Measurements from ENCODE around the gene SOX13.

Gene SOX13

DNA sequence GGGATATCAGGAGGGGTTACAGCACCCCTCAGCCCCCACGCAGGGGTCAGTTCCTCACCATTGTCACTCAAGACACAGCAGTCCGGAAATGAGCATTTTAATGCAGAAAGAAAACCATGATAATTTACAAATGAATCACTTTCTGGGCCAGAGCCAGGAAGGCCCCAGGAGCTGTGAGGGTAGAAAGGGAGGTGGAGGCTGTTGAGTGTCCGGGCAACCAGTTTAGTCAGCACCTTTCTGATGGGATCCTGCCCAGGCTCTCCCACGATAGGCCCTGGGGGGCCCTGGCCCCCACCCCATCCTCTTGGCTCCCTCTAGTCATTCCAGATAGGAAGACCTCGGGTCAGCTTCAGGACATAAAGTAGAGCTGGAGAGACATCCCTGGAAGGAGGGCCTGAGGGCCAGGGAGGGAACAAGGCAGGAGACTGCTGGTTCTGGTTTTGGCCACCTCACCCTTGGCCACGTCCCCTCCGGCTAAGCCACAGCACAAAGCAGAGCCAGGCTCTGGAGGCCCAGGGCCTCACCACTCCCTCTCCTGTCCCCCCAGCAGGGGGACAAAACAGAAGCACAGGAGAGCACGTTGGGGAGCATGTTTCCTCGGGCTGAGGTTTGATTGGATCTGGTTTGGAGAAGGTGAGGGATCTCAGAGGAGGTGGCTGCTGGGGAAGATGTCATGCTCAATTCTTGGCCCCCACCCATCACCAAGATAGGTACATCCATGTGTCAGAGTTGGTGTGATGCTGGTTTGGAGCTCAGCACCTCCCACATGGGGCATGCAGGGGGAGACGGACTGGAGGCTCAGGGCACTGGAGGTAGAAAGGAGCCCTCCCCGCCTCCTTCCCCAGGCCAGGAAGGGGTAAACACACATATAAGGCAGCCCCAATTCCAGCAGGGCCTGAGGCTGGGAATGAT, 58.3 kb downstream of the SOX13 start:
- DNase-seq (ENCODE audit: low read depth in 3 of 3): no peak

DNA sequence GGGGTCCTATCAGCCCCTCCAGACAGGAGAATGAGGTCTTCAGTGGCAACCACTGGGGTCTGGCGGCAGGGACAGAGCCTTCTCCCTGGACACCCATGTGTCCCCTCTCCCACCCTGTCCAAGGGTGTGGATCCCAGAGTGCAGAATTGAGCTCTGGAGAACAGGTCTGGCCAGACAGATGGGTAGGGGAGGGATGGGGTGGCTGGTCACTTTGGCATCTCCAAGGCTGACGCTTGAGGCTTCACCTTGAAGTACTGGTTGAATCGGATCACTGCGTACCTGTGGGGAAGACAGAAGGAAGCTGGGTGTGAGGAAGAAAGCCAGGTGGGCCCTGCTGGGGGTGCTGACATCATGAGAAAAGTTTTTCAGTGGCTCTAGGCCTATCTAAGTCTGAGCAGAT, 59.1 kb downstream of the SOX13 start:
- no peak for DNase-seq (ENCODE audit: low read depth in 3 of 3)

DNA sequence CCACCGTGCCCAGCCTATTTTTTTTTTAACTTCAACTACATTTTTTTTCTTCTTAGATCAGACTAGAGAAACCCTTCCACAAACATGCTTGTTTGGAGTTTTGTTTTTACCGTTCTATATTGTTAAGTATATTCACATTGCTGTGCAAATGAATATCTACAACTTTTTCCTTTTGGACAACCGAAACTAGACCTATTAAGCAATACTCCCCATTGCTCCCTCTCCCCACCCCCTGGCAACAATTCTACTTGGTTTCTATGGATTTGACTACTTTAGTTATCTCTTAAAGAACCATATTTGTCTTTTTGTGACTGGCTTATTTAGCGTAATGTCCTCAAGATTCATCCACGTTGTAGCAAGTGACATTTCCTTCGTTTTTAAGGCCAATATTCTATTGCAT, 59.8 kb downstream of the SOX13 start:
- DNase-seq (ENCODE audit: low read depth in 3 of 3): no peak

DNA sequence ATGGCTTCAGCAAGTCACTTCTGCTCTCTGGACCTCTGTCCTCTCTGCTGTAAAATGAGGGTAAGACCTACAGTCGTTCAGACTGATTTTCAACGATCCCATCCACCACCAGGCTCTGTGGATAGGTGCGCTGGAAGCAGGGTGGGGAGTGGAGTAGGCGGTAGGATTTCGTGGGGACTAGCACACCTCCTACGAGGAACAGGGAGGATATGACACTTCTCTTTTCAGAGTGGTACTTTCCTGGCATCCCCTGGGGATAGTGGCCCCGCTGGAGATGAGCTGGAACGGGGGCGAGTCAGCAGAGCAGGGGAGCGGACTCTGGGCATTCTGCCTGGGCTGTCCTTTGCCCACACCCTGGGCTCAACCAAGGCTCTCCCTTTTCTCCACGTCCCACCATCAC, 61.2 kb downstream of the SOX13 start:
- DNase-seq (ENCODE audit: low read depth in 3 of 3): no peak

DNA sequence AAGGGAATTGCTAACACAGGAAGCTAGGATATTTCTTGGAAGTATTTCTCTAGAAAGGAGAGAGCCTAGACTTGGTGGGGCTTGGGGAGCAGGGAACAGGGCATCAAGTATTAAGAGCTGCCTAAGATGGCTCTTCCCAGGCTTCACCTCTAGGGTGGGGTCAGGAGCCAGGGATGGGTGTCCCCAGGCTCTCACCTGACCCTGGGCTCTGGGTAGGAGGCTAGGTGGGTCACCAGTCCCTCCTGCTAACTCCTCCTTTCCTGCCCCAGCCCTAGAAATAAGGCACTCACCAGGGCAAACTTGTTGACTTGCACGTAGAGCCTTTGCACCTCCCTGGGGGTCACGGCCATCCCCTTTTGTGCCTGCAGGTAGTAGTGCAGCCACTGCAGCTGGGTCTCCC, 63.9 kb downstream of the SOX13 start:
- no peak for DNase-seq (ENCODE audit: low read depth in 3 of 3)

DNA sequence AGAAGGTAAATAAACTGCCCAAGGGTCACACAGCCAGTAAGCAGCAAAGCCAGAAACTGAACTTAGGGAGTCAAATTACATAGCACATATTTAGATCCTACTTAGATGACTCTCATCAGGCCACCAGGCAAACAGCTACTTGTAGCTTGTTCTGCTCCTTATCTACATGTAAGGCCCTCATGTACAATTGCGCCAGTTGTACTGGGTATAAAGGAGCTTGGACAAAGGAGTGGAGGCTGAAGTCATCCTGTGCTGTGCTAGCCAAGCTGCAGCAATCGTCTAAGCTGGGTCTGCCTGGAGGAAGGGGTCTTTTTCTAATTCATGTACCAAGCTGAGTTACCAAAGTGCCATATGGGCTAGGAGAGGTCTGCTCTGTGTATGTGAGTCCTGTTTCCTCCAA, 66.2 kb downstream of the SOX13 start:
- DNase-seq (ENCODE audit: low read depth in 3 of 3): no peak

DNA sequence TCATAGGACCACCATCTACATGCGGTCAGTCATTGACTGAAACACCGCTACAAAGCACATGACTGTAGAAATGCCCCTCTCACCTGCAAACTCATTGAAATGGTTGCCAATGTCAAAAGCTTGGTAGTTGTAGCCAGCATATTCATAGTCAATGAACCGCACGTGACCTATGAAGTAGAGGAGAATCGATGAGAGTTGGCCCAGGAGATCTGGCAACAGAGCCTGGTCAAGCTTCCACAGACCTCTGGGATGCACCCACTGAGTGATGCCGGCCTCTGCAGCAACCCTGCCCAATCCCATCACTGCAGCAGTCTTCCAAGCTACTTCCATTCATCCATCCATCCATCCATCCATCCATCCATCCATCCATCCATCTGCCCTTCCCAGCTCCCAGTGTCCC, 67.0 kb downstream of the SOX13 start:
- DNase-seq (ENCODE audit: low read depth in 3 of 3): no peak

DNA sequence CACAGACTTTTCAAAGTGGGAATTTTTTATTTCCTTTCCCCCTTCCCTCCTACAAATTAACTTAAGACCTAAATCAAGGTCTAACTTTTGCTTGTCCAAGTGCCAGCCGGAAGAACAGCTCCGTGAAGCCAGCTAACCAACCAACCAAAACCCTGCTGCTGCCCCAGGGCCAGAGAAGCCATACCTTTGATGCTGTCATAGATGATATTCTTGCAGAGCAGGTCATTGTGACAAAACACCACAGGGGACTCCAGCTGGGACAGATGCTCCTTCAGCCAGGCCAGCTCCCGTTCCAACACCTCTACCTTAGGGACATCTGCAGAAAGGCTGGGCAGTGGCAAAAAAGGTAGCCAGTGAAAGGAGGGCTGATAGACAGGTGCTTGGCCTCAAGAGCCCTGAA, 68.2 kb downstream of the SOX13 start:
- no peak for DNase-seq (ENCODE audit: low read depth in 3 of 3)

DNA sequence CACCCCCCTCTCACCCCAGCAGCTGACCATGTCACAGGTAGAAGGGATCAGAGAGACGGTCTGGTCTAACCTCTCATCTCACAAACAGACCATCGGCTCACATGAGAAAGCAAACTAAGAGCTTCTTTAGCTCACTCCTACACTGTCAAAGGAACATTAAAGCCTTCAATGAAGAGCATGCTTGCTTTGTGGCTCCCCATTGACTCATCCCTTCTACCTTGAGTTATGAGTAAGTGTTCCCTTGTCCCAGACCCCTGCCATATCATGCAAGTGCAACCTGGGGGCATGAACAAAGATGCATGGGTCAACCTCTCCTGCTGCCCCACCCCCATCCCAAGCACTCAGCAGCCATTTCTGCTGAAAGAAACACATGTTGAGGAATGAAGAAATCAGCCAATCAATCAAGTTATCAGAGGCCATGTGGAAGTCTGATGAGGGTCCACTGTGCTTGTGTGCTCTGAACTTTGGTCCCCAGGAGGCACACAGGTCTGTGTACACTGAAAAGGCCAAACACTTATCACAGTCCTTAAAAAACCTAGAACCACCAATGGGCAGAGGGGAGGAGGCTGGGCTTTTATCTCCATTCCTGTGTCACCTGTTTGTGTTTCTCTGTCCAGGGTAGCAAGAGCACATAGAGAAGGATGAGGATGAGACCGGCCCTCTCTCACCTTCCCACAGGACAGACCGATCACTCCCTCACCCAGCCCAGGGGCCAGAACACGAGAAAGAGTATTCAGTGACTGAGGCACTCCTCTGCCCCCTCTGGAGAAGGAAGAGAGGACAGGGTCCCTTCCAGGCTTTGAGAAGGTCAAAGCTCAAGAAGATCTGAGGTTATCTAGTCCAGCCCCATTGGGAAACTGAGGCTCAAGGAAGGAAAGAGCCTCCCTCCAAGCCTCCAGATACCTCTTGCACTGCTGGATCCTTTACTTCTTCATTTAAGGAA, 69.4 kb downstream of the SOX13 start:
- DNase-seq (ENCODE audit: low read depth in 3 of 3): no peak

DNA sequence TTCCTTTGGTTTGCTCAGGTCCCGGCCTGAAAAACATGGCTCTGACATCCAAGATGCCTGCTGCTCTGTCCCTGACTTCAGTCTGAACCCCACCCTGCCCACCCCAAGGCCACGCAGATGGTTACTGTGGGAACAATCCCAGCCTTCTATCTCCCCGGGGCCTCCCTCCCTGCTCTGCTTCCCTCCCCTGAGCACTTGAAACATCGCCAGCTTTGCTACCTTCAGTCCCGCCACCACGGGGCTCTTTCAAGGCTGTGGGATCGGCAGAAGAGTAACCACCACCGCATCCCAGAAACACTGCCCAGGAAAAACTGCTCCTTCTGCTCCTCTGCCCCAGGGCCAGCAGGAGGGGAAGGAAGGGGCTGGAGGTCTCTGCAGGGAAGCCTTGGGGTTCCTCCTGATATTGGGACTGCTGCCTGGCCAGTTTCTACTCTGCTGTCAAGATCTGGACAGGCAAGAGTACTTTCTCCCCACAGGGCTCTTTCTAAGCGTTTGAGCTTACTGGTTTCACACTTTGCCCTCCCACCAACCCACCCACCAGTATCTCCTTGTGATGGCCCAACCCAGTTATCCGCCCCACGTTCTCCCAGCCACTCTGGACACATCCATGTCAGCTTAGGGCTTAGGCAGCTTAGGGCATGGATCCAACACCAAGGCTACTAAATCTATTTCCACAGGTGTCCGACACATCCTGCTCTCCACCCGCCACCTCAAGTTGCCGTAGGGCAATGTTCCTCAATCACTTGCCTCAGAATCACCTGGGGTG, 70.5 kb downstream of the SOX13 start:
- no peak for DNase-seq (ENCODE audit: low read depth in 3 of 3)

DNA sequence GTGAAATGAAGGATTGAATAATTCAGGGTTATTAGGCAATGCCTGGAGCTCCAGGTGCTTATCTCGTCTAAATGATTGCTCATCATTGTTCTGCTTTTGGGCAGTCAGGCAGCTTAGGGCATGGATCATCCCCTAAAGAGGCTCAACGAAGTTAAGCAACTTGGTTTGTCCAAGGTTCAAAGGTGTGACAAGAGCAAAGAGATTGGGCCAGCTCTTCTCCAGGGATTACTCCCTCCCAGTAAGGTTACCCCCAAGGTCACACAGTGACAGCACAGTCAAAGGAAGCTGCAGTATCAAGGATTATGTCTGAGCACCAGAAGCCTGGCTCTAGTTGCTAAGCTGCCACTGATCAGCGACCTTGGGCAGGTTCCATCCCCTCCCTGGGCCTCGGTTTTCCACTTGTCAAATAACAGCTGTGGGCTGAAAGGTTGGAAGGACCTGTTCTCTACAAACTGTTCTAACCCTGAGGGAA, 72.2 kb downstream of the SOX13 start:
- no peak for DNase-seq (ENCODE audit: low read depth in 3 of 3)

DNA sequence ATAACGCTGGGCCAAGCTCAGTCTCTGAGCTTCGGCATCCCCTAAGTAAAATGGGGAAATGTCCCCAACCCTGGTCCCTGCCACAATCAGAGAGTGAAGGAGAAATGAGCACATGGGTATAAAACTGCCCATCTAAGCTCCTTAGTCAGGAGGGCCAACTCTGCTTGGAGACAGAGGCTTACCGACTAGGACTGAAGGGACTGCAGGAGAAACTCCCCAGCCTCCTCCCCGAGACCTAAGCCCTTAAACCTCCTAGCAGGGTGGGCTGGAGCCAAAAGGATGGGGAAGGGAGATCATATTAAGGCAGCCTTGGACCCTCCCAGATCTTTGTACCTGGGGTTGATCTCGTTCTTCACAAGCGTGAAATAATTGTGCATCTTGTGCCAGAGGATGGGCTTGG, 73.4 kb downstream of the SOX13 start:
- DNase-seq (ENCODE audit: low read depth in 3 of 3): no peak

DNA sequence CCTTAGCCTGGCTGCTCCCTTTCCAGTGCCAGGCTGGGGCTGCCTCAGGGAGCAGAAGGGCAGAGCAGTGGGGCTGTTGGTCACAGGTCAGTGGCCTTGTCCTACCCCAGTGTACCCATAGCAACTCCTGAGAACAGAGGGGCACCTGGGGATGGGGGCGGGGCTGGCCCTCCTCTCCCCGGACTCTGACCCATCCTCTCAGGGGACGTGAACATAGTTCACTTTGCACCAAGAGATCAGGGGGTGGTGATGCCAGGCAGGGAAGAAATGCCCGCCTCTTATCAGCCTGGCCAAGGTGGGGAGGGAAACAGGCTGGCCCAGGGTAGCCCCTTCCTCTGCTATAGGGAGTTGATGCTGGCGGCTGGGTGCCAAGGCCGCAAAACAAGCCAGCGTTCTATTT, 74.0 kb downstream of the SOX13 start:
- DNase-seq (ENCODE audit: low read depth in 3 of 3): no peak

DNA sequence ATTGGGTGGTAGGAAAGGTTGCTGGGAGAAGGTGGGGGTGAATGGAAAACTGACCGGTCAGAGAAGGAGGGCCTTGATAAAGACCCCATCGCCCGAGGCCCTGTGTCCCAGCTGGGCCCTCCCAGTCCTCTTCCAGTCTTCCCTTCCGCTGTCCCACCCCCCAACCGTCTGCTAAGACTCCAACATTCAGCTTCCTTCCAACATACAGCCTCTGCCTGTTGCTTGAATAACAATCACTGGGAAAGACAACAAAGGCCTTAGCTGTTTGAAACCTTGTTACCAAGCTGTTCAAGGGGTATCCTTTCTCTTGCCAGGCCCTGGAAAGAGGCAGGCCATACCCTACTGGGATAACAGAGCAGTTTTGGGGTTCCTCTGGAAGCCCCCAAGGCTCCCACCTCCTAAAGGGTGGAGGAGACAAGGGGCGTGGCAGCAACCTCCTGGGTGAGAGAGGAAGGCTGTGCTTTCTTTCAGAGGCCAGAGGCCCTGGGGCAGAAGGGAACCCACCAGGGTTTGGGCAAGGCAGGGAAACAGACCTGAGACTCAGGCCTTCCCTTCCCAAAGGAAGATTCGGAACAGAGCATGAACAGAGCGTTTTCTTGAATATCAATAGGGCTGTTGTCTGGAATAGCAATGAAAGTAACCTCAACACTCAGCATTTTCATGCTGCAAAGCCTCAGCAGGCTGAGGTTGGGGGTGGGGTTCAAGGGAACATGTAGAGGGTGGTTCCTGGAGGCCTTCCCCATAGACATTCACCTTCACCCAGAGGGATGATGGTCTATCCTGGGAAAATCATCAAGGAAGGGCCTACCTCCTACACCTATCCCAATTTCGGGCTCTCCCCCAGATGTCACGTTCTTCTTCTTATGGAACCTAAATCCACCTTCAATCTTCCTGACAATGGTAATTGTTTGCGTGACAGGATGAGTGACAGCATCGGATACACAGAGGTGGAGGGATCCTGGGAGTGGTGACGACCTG, 74.8 kb downstream of the SOX13 start:
- no peak for DNase-seq (ENCODE audit: low read depth in 3 of 3)

DNA sequence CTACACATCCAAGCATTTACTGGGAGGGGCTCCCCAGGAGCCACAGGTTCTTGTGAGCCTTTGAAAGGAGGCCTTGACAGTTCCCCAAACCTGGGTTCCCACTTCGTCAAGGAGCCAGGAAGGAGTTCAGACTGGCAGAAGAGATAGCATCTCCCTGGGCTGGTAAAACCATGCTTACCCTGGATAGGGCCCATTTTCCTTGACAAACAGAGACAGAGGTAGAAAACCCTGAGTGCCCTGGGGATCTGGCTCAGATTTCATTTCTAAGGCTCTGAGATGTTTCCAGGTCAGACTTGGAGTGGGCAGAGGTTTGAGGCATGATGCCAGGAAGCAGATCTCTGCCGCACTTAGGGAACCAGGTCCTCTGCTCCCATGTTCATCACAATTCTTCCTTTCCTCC, 76.2 kb downstream of the SOX13 start:
- DNase-seq (ENCODE audit: low read depth in 3 of 3): no peak

DNA sequence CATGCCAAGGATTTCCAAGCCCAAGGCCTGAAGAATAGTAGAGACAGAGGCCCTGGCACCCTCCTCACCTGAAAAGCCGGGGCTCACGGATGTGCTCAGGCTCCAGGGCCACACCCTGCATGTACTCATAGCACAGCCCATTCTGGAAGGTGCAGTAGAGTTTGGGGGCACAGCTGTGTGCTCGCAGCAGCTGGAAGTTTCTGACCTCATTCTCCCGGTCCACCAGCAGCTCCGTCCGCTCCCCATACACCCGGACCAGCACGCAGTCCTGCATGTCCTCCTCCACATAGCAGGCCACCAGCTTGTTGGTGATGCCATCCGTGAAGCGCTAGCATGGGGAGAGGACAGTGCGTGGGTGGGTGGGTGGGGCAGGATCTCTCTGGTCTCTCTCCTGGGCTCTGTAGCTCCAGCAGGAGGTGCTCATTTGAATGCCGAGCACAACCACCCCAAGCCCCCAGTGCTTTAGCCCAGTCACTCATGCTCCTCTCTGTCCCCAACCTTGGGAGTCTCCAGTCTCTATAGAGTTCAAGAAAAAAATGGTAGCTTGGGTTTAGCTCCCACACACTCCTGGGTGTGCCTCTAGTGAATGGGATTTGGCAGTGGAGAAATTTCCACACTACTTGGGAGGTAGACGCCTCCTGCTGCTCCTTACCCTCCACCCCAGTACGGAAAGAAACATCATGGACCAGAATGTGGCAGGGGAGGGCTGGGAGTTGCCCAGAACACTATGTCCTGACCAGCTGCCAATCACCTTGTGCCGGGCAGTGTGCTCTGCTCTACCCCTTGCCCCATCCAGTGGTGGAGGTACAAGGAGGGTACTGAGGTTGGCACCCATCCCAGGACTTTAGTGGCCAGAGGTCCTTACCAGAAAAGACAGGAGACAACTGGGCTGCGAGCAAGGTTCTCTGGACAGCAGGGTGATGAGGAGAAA, 77.0 kb downstream of the SOX13 start:
- DNase-seq (ENCODE audit: low read depth in 3 of 3): no peak

DNA sequence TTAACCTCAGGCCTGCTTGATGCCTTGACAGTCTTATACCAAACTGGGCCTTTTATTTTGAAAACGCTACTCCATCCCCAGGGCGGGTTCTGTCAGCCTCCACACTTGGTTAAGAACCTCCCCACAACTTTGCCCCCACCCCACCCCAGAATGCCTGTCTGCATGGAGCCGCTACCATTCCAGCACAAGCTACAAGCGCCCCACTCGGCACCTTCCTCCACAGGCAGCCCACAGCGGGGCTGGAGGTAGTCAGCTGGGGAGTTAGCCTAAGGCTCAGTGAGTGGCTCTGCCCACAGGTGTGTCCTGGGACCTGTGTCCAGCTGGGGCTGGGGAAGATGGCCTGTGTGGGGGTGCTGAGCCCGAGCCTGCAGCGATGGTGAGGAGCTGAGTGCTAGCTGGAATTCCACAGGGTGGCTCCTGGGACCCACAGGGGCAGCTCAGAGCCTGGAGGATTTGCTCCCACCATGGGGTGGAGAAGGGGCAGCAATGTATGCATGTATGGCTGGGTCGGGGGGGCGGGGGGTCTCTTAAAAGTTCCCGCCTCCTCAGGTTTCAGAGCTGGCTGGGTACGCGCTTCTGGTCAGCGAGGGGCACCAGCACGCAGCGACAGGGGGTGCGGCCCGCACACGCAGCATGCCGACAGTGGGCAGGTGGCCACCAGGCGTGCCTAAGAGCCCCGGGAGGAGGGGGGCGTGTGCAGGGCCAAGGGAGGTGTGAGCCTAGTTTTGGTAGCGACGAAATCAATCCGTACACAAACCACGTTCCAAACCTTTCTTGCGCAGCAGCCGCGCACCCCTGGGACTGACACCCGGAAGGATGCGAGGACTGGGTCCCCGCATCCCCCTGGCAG, 78.0 kb downstream of the SOX13 start:
- DNase-seq (ENCODE audit: low read depth in 3 of 3): no peak

DNA sequence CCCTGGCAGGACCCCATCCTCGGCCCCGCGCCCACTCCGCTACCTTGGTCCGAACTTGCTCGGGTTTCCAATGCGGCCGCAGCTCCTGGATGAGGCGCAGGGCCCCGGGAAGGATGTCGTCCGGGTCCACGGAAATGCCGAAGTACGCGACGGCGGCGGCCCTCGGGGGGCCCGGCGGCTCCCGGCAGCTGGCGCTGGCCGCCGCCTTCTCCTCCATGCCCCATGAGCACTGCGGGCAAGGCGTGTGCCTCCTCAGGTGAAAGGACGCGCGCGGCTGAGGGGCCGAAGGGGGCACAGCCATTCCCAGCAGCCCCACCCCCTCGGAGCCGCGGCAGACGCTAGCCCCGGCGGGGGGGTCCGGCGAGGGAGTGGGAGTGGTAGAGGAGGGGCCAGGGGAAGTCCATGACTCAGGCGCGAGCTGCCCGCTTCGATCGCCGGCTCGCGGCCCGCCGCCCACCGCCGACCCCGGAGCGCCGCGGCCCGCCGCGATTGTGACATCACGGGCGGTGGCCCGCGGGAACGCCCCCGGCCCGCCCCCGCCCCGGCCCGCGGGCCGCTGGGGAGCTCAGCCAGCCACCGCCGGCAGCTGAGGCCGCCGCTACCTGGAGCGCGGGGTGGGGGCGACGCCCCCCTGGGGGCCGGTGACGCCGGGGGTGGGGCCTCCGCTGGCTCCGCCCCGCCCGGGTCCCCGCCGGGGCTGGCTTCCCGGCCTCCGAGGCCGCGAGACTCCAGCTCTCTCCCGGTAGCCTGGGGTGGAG, 78.8 kb downstream of the SOX13 start, which contains the start of gene ETNK2:
Gene ETNK2, minus strand, starts transcription at position 493 of the 758 bp plus-strand sequence. Its CDS starts 192 bp downstream, at position 301.
- DNase-seq (ENCODE audit: low read depth in 3 of 3): no peak

All from stimulated activated CD4-positive, alpha-beta T cell treated with anti-CD3 and anti-CD28 coated beads, TNF-alpha, amount 100 ng/mL, for 48 hours (primary cell).